Endothelial cell of umbilical vein (primary cell): ENCODE data around the gene TM7SF2.

Experiments
- CTCF ChIP-seq, 2 donors: IDR thresholded peaks; 1 replicate in 1 of 2; 2 replicates in 1 of 2; pipeline ENCODE4 v1.5.1; 2011; ENCODE audit warnings: low read length in 2 of 2, mild to moderate bottlenecking in 2 of 2, moderate library complexity in 2 of 2, control low read depth in 1 of 2, inconsistent platforms in 1 of 2, low read depth in 1 of 2; ENCODE audit not compliant: insufficient read depth in 1 of 2; ENCODE audit errors: extremely low read depth in 1 of 2
- EZH2 ChIP-seq: IDR thresholded peaks from 2 replicates; pipeline ENCODE4 v1.6.1; 2012; ENCODE audit warnings: borderline replicate concordance, low read depth, mild to moderate bottlenecking, moderate library complexity, low read length, inconsistent platforms; ENCODE audit not compliant: severe bottlenecking
- FOS ChIP-seq: IDR thresholded peaks from 2 replicates; pipeline ENCODE4 v1.6.1; 2011; ENCODE audit warnings: mild to moderate bottlenecking, low read length, moderate library complexity, borderline replicate concordance; ENCODE audit not compliant: insufficient read depth
- GATA2 ChIP-seq: IDR thresholded peaks from 2 replicates; pipeline ENCODE4 v1.7.0; 2011; ENCODE audit warnings: low read depth, mild to moderate bottlenecking, moderate library complexity, mixed read lengths, low read length; ENCODE audit not compliant: insufficient read length, insufficient read depth
- MAX ChIP-seq: IDR thresholded peaks from 2 replicates; pipeline ENCODE4 v1.6.1; 2011; ENCODE audit not compliant: insufficient read depth, insufficient read length
- MYC ChIP-seq: IDR thresholded peaks from one replicate; pipeline ENCODE4 v1.6.1; 2011; ENCODE audit warnings: mild to moderate bottlenecking, low read depth, low read length
- POLR2A ChIP-seq: IDR thresholded peaks from 2 replicates; pipeline ENCODE4 v1.6.1; 2012; ENCODE audit warnings: low read depth, mild to moderate bottlenecking, control low read depth, low read length
- POLR2AphosphoS5 ChIP-seq: IDR thresholded peaks from 2 replicates; pipeline ENCODE4 v1.6.1; 2012; ENCODE audit warnings: low read depth, mild to moderate bottlenecking, control low read depth, low read length, moderate library complexity; ENCODE audit not compliant: insufficient read depth

- TF ChIP-seq CTCF (IDR thresholded peaks at IDR 0.05; ENCODE audit: extremely low read depth in 1 of 2, insufficient read depth in 1 of 2, low read depth in 1 of 2, low read length in 2 of 2), result no peak
- peak; percentile 85 for TF ChIP-seq POLR2A
- TF ChIP-seq MYC, result no peak
- TF ChIP-seq POLR2AphosphoS5, result peak; percentile 82
- no peak for TF ChIP-seq EZH2
- no peak for TF ChIP-seq MAX
- TF ChIP-seq FOS, result no peak
- TF ChIP-seq GATA2, result no peak
These were observed at the start of gene TM7SF2 for GRCh38 chr11:65111744-65112545.
